Tibial nerve (tissue), 4 donors: Measurements from ENCODE around the gene OSBPL3. TPM values are rescaled to one million over a fixed set of nuclear protein-coding genes. Genes with fewer than 3 reads are reported as not detected.

ENCODE experiments used
- DNase-seq, 2 donors: peaks; one replicate each; pipeline ENCODE4 v3.0.0-alpha.2; 2019; ENCODE audit warnings: low spot score in 2 of 2
- H3K27ac ChIP-seq, 4 donors: fragments of 200-600 bp; sonication (generic) in 3 of 4; one replicate each; pipeline ENCODE4 v1.5.1; 2017 to 2019; ENCODE audit warnings: mild to moderate bottlenecking in 1 of 4
- H3K27me3 ChIP-seq, 2 donors: fragments of 200-600 bp; sonication (generic) in 1 of 2; one replicate each; pipeline versions ENCODE4 v1.5.1 to v1.6.0; 2017 to 2019
- H3K36me3 ChIP-seq, 3 donors: fragments of 200-600 bp; sonication (generic); one replicate each; pipeline ENCODE4 v1.5.1; 2018 to 2019
- H3K4me1 ChIP-seq, 4 donors: fragments of 200-600 bp; sonication (generic) in 3 of 4; one replicate each; pipeline ENCODE4 v1.5.1; 2017 to 2019
- H3K4me3 ChIP-seq, 4 donors: fragments of 200-600 bp; sonication (generic) in 3 of 4; one replicate each; pipeline ENCODE4 v1.5.1; 2017 to 2019; ENCODE audit warnings: mild to moderate bottlenecking in 1 of 4, moderate library complexity in 1 of 4
- H3K9me3 ChIP-seq, 4 donors: fragments of 200-600 bp; sonication (generic) in 3 of 4; one replicate each; pipeline ENCODE4 v1.5.1; 2017 to 2019
- EP300 ChIP-seq, 2 donors: sonication (generic); formaldehyde crosslinking; IDR thresholded peaks; one replicate each; pipeline ENCODE4 v1.6.1; 2017; ENCODE audit warnings: antibody characterized with exemption in 2 of 2, mild to moderate bottlenecking in 1 of 2
- POLR2A ChIP-seq, 2 donors: fragments of 450-650 bp; IDR thresholded peaks; one replicate each; pipeline ENCODE4 v1.6.1; 2017; ENCODE audit warnings: antibody characterized with exemption in 2 of 2, mild to moderate bottlenecking in 2 of 2, moderate library complexity in 2 of 2
- WGBS, 2 donors: methylation state at CpG; one replicate each; pipeline ENCODE4 v1.1.5; 2018; 5-methylcytosine and 5-hydroxymethylcytosine counted together
- total RNA-seq, 4 donors: library from RNA; depleted of rRNA; stranded (reverse); fragments of >200 nt; gene quantifications; one replicate each; pipeline ENCODE4 v1.1.0, GENCODE V29; 2016
- TF ChIP-seq, protein P1 (sequence below), 5 experiments: fragments of 200-600 bp in 3 of 5; fragments of 450-650 bp in 2 of 5; sonication (generic) in 3 of 5; IDR thresholded peaks; one replicate each; pipeline ENCODE4 v1.5.1; 2016 to 2019; ENCODE audit warnings: antibody characterized with exemption in 5 of 5, mild to moderate bottlenecking in 3 of 5, moderate library complexity in 2 of 5

Gene OSBPL3
- total RNA-seq, 4 donors from 2014 or later = 1.6 to 7.3 (median 5.3) TPM

DNA sequence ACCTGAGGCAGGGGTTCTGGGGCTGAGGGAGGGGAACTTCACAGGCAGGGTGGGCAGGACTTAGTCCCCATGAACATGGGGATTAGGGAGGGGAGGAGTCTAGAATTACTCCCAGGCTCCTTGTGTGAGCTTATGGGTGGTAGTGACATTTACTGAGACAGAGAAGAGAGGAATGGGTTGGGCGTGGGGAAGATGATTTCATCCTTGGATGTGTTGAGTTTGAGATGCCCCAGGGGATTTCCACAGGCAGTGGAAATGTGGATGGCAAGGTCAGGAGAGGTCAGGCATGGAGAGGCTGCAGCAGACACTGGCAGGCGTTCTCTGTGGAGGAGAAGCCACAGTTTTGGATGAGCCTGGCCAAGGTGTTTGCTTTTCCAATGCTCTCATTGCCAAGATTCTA lies 196.3 kb downstream of the OSBPL3 start:
- 75 to 88% methylated on average over 2 of the region's 2 CpGs for WGBS, 2 donors
- no peak for TF ChIP-seq EP300 (IDR thresholded peaks at IDR 0.05)
- TF ChIP-seq, protein P1, sequence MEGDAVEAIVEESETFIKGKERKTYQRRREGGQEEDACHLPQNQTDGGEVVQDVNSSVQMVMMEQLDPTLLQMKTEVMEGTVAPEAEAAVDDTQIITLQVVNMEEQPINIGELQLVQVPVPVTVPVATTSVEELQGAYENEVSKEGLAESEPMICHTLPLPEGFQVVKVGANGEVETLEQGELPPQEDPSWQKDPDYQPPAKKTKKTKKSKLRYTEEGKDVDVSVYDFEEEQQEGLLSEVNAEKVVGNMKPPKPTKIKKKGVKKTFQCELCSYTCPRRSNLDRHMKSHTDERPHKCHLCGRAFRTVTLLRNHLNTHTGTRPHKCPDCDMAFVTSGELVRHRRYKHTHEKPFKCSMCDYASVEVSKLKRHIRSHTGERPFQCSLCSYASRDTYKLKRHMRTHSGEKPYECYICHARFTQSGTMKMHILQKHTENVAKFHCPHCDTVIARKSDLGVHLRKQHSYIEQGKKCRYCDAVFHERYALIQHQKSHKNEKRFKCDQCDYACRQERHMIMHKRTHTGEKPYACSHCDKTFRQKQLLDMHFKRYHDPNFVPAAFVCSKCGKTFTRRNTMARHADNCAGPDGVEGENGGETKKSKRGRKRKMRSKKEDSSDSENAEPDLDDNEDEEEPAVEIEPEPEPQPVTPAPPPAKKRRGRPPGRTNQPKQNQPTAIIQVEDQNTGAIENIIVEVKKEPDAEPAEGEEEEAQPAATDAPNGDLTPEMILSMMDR (IDR thresholded peaks at IDR 0.05) = no peak
- no peak for TF ChIP-seq POLR2A (IDR thresholded peaks at IDR 0.05)
- no peak for DNase-seq
- Histone ChIP-seq H3K4me1 (peaks cover 0 to 5% (median 0%) of the 10 kb centered on the region in 4 donors), H3K4me3 (no peak overlapping the region), H3K27me3 (no peaks in the 10 kb centered on the region), H3K36me3 (no peaks in the 10 kb centered on the region), H3K9me3 (no peaks in the 10 kb centered on the region), H3K27ac (no peak overlapping the region)

DNA sequence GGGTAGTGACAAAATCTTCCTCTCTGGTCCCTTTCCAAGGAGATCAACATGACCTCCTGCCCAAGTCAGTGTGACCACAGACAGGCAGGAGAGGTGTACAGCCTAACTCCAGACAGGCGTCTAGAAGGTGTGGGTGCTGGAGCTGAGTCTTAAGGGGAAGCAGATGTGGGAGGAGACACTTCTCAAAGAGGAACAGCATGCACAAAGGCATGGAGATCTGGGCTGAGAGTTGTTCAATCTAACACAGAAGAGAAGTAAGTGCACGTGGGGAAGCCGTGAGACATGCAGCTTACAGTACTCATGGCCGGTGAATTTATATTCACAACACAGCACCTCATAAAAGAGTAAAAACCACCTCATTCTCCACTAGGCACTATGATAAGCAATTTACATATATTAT lies 198.9 kb downstream of the OSBPL3 start:
- Histone ChIP-seq H3K27ac (no peak overlapping the region), H3K36me3 (no peaks in the 10 kb centered on the region), H3K27me3 (no peaks in the 10 kb centered on the region), H3K4me3 (no peak overlapping the region), H3K9me3 (no peaks in the 10 kb centered on the region), H3K4me1 (peaks cover 0 to 5% (median 0%) of the 10 kb centered on the region in 4 donors)
- peak in 1 of 2 donors; percentile 9 for DNase-seq
- 76 to 80% methylated on average over 4 of the region's 4 CpGs for WGBS, 2 donors
- no peak for TF ChIP-seq EP300 (IDR thresholded peaks at IDR 0.05)
- no peak for TF ChIP-seq POLR2A (IDR thresholded peaks at IDR 0.05)
- TF ChIP-seq, protein P1 (IDR thresholded peaks at IDR 0.05) = no peak

DNA sequence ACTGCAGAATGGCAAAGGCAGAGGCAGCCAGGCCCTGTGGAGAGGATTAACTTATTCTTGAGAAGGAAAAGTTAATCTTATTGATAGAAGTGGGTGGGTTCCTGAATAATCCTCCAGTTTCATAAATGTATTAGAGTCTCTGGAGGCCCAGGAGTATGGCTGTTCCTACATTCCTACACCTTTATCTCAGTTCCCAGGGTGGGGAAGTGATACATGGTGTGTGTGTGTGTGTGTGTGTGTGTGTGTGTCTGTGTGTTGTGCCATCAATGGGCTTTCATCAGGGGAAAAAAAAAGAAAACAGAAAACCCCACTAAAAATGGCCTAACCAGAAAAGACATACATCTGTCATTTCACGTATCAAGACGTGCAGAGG lies 200.7 kb downstream of the OSBPL3 start:
- Histone ChIP-seq H3K27ac (peak overlapping the region in 2 of 4 donors; percentile 47 to 60), H3K9me3 (no peaks in the 10 kb centered on the region), H3K36me3 (no peaks in the 10 kb centered on the region), H3K4me3 (no peak overlapping the region), H3K27me3 (no peaks in the 10 kb centered on the region), H3K4me1 (peaks cover 0 to 5% (median 0%) of the 10 kb centered on the region in 4 donors)
- TF ChIP-seq POLR2A (IDR thresholded peaks at IDR 0.05) (no peak), EP300 (IDR thresholded peaks at IDR 0.05) (no peak)
- TF ChIP-seq, protein P1 (IDR thresholded peaks at IDR 0.05) = no peak
- no peak for DNase-seq
- 87 to 91% methylated on average over 2 of the region's 2 CpGs for WGBS, 2 donors

DNA sequence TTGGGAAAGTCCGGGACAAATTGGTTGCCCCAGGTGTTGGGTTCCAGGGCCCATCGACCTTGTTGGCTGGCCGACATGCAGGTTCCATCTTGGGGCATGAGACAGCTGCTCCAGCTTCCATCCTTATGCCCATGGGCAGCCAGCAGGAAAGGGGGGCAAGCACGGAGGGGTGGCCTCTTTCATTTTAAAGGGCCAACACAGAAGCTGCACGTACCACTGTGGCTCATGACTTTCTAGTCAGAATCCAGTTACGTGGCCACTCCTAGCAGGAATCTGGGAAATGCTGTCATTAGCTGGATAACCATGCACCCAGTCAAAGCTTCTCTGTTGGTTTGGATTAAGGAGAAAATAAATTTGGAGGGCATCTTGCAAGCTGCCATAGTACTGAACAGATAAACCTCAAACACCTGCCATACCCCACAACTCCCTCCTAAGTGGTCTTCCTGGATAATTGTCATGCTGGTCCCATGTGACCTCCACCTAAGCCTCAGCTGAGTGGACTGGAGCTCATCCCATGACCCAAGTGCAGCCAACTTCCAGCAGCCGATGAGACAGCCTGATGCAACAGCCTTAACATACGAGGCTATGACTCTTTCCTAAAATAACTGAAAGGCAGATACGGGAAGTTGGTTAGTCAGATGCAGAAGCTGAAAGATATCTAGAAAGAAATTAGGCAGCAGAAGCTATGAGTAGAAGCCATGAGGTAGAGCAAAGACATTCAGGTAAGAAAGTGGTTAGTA lies 201.3 kb downstream of the OSBPL3 start:
- WGBS, 2 donors = 81 to 84% methylated on average over 9 of the region's 9 CpGs
- TF ChIP-seq, protein P1 (IDR thresholded peaks at IDR 0.05) = no peak
- TF ChIP-seq EP300 (IDR thresholded peaks at IDR 0.05) = peak in 1 of 2 donors; percentile 60
- no peaks in the 10 kb centered on the region for H3K27me3 ChIP-seq
- H3K27ac ChIP-seq = peak overlapping the region in 2 of 4 donors; percentile 47 to 74
- H3K4me3 ChIP-seq = no peak overlapping the region
- H3K4me1 ChIP-seq = peaks cover 0 to 5% (median 0%) of the 10 kb centered on the region in 4 donors
- DNase-seq = peak in 1 of 2 donors; percentile 22
- no peaks in the 10 kb centered on the region for H3K9me3 ChIP-seq
- no peaks in the 10 kb centered on the region for H3K36me3 ChIP-seq

DNA sequence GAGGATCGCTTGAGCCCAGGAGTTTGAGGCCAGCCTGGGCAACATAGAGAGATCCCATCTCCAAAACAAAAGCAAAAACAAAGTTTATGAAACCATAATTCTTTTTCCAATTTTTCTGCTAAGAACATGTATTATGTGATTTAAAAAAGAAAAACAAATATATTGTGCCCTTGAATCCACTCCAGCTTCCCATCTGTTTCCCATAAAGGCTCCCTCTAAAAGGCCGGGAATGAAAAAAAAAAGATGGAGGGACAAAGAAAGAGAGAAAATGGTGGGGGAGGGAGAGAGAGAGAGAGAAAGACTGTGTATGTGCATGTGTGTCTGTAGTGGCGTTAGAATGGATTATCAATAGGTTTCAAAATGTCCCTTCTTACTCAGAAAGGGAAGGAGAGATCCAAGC lies 202.2 kb downstream of the OSBPL3 start:
- WGBS, 2 donors = 58 to 68% methylated on average over 3 of the region's 3 CpGs

More for the DNA sequence above, 202.2 kb downstream of the OSBPL3 start:
- H3K4me3 ChIP-seq = no peak overlapping the region
- H3K27me3 ChIP-seq = no peaks in the 10 kb centered on the region
- peak overlapping the region in 2 of 4 donors; percentile 22 to 74 for H3K27ac ChIP-seq
- peaks cover 0 to 5% (median 0%) of the 10 kb centered on the region in 4 donors for H3K4me1 ChIP-seq
- no peaks in the 10 kb centered on the region for H3K36me3 ChIP-seq
- no peak for DNase-seq
- no peaks in the 10 kb centered on the region for H3K9me3 ChIP-seq
- TF ChIP-seq POLR2A (IDR thresholded peaks at IDR 0.05) (no peak), EP300 (IDR thresholded peaks at IDR 0.05) (no peak)
- TF ChIP-seq, protein P1 (IDR thresholded peaks at IDR 0.05) = no peak
